ENCODE data around the gene HS2ST1. TPM values are rescaled to one million over a fixed set of nuclear protein-coding genes. Genes with fewer than 3 reads are reported as not detected.

The HS2ST1 gene
- total RNA-seq, 2 donors from 2014 or later, result 11.5 to 11.7 TPM

GRCh38 chr1:87136607-87137341 lies 222.3 kb downstream of the HS2ST1 start:
- Histone ChIP-seq H3K36me3 (no peaks in the 10 kb centered on the region), H3K9me3 (no peaks in the 10 kb centered on the region), H3K4me3 (no peak overlapping the region), H3K27me3 (replicated peaks; ENCODE audit: insufficient read depth) (no peaks in the 10 kb centered on the region), H3K27ac (no peak overlapping the region), H3K4me1 (replicated peaks) (no peaks in the 10 kb centered on the region)
- intact Hi-C loops (cut with DNase I), result loop anchor here (10.0 kb wide), 3 partner anchors 158 to 1048 kb away; no protein-coding TSS in a partner anchor
- TF ChIP-seq, protein P1, sequence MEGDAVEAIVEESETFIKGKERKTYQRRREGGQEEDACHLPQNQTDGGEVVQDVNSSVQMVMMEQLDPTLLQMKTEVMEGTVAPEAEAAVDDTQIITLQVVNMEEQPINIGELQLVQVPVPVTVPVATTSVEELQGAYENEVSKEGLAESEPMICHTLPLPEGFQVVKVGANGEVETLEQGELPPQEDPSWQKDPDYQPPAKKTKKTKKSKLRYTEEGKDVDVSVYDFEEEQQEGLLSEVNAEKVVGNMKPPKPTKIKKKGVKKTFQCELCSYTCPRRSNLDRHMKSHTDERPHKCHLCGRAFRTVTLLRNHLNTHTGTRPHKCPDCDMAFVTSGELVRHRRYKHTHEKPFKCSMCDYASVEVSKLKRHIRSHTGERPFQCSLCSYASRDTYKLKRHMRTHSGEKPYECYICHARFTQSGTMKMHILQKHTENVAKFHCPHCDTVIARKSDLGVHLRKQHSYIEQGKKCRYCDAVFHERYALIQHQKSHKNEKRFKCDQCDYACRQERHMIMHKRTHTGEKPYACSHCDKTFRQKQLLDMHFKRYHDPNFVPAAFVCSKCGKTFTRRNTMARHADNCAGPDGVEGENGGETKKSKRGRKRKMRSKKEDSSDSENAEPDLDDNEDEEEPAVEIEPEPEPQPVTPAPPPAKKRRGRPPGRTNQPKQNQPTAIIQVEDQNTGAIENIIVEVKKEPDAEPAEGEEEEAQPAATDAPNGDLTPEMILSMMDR (IDR thresholded peaks at IDR 0.05), result no peak
- no peak for TF ChIP-seq POLR2A (IDR thresholded peaks at IDR 0.05)
- TF ChIP-seq POLR2AphosphoS5 (IDR thresholded peaks at IDR 0.05), result no peak
- 77% methylated on average over 8 of the region's 8 CpGs for whole genome bisulfite sequencing
- DNase-seq (ENCODE audit: low spot score), result no peak

GRCh38 chr1:87137342-87137739 lies 222.9 kb downstream of the HS2ST1 start:
- Histone ChIP-seq H3K36me3 (no peaks in the 10 kb centered on the region), H3K4me1 (replicated peaks) (no peaks in the 10 kb centered on the region), H3K4me3 (no peak overlapping the region), H3K27me3 (replicated peaks; ENCODE audit: insufficient read depth) (no peaks in the 10 kb centered on the region), H3K27ac (no peak overlapping the region), H3K9me3 (no peaks in the 10 kb centered on the region)
- intact Hi-C loops (cut with DNase I), result loop anchor here (10.0 kb wide), 3 partner anchors 157 to 1047 kb away; no protein-coding TSS in a partner anchor
- no peak for TF ChIP-seq POLR2AphosphoS5 (IDR thresholded peaks at IDR 0.05)
- no peak for TF ChIP-seq POLR2A (IDR thresholded peaks at IDR 0.05)
- TF ChIP-seq, protein P1 (IDR thresholded peaks at IDR 0.05), result no peak
- WGBS, result 83% methylated on average over 2 of the region's 2 CpGs
- DNase-seq (ENCODE audit: low spot score), result no peak

DNA sequence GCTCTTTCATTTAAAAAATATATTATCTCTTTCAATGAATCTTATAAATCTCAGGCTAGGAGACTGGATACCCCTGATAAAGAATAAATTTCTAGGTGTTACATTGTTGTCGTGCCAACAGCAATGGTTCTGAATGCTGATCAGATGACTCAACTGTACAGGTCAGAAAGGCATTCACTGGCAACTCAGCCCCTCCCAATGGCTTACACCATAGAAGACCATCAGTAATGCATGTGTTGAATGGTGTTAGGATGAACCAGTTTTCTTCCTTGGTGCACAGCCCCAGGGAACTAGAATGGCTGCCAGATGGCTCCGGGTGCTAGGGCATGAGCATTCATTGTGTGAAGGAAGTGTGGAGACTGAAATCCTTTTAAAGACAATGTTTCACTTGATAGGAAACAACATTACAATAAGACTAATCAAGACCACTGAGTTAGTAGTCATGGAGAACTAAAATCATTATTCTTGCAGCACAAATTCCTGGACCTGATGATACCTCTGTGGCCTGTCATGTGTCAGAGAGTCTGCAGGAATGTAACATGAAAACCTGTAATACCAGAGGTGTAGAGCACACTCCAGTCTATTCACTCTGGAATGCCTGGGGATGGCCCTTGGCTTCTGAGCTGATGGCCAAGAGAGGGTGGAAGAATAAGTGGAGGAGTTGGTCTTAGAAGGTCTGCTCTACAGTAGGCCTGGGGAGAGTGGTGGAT lies 226.6 kb downstream of the HS2ST1 start:
- DNase-seq (ENCODE audit: low spot score), result no peak
- TF ChIP-seq, protein P1 (IDR thresholded peaks at IDR 0.05), result no peak
- TF ChIP-seq POLR2A (IDR thresholded peaks at IDR 0.05) (no peak), POLR2AphosphoS5 (IDR thresholded peaks at IDR 0.05) (no peak)
- H3K36me3 ChIP-seq, result no peaks in the 10 kb centered on the region
- intact Hi-C loops (cut with DNase I), result no loop called here
- no peaks in the 10 kb centered on the region for H3K27me3 ChIP-seq (replicated peaks; ENCODE audit: insufficient read depth)
- 85% methylated on average over 2 of the region's 2 CpGs for WGBS
- no peak overlapping the region for H3K4me3 ChIP-seq
- H3K4me1 ChIP-seq (replicated peaks), result no peaks in the 10 kb centered on the region
- no peak overlapping the region for H3K27ac ChIP-seq
- H3K9me3 ChIP-seq, result no peaks in the 10 kb centered on the region

- DNase-seq (ENCODE audit: low spot score), result no peak
- intact Hi-C loops (cut with DNase I), result no loop called here
- 85% methylated on average over 8 of the region's 8 CpGs for WGBS
- no peak overlapping the region for H3K4me3 ChIP-seq
- no peaks in the 10 kb centered on the region for H3K27me3 ChIP-seq (replicated peaks; ENCODE audit: insufficient read depth)
- H3K27ac ChIP-seq, result no peak overlapping the region
- H3K9me3 ChIP-seq, result no peaks in the 10 kb centered on the region
- H3K36me3 ChIP-seq, result no peaks in the 10 kb centered on the region
- H3K4me1 ChIP-seq (replicated peaks), result no peaks in the 10 kb centered on the region
- TF ChIP-seq POLR2A (IDR thresholded peaks at IDR 0.05) (no peak), POLR2AphosphoS5 (IDR thresholded peaks at IDR 0.05) (no peak)
- TF ChIP-seq, protein P1 (IDR thresholded peaks at IDR 0.05), result no peak
These were observed 227.1 kb downstream of the HS2ST1 start for GRCh38 chr1:87141556-87141955.
